Spinal cord (tissue), 10 donors: ENCODE data around the gene MOV10. TPM values are rescaled to one million over a fixed set of nuclear protein-coding genes. Genes with fewer than 3 reads are reported as not detected.

Experiments used
- DNase-seq, 6 donors: peaks; one replicate each; pipeline versions ENCODE4 v3.0.0 to v3.0.0-alpha.2; 2013 to 2015; ENCODE audit warnings: low spot score in 6 of 6, low read depth in 4 of 6
- H3K27ac ChIP-seq: one replicate; pipeline ENCODE4 v1.5.1; 2013; ENCODE audit warnings: low read depth, low read length, control low read depth
- H3K27me3 ChIP-seq: one replicate; pipeline ENCODE4 v1.6.1; 2013; ENCODE audit warnings: low read length; ENCODE audit not compliant: control insufficient read depth, insufficient read depth
- H3K36me3 ChIP-seq: one replicate; pipeline ENCODE4 v1.6.1; 2013; ENCODE audit warnings: low read length; ENCODE audit not compliant: control insufficient read depth, insufficient read depth
- H3K4me1 ChIP-seq: one replicate; pipeline ENCODE4 v1.6.1; 2013; ENCODE audit warnings: low read length; ENCODE audit not compliant: control insufficient read depth, insufficient read depth
- H3K4me3 ChIP-seq: one replicate; pipeline ENCODE4 v1.5.1; 2013; ENCODE audit warnings: low read depth, low read length, control low read depth
- H3K9me3 ChIP-seq: one replicate; pipeline ENCODE4 v1.6.1; 2013; ENCODE audit warnings: low read length; ENCODE audit not compliant: control insufficient read depth, insufficient read depth
- WGBS: methylation state at CpG from one replicate; pipeline ENCODE4 v1.1.5; 2013; ENCODE audit warnings: missing lambda C conversion rate; ENCODE audit not compliant: insufficient coverage; 5-methylcytosine and 5-hydroxymethylcytosine counted together
- polyA plus RNA-seq, 2 donors: library from polyadenylated mRNA; unstranded; fragments of 120-200 nt; gene quantifications; one replicate each; pipeline ENCODE4 v1.2.1, GENCODE V29; 2013; ENCODE audit not compliant: insufficient read length in 2 of 2
- small RNA-seq: library from RNA; depleted of rRNA; stranded (forward); fragments of <200 nt; gene quantifications from one replicate; pipeline ENCODE3, GENCODE V24; 2014; ENCODE audit warnings: low replicate concordance
- total RNA-seq, 2 donors: library from RNA; depleted of rRNA in 1 of 2; stranded (reverse); fragments of 120-200 nt in 1 of 2; fragments of >200 nt in 1 of 2; gene quantifications; one replicate each; pipeline versions ENCODE4 v1.2.3 to v1.2.4, GENCODE V29; 2013 to 2014
- donor health status: healthy.

The MOV10 gene
- total and polyA plus RNA-seq, 4 donors = 17.0 to 58.5 (median 48.4) TPM

DNA sequence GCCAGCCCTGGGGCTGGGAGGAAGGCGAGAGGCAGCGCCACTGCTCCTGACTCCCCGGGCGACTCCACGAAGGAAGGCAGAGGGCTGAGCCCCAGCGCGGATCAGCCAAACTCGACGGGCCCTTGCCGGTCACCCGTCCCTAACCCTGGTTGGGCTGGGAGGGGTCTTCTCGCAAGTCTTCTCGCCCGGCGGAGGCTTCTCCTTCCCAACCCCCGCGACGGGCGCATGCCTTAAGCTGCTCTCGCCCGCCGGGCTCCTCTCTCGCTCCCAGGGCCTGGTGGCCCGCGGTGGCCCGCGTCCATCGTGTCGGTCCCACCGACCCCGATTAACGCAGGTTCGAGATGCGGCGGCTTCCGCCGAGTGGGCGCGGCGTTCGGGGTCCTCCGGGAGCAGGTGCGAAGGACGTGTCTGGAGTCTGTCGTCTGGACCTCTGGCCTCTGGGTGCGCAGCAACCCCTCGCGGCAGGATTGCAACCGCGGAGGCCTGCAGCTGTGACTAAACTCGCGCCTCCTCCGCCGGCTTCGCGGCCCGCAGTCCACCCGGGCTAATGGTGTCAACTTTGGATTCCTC, 69.6 kb downstream of the MOV10 start:
- Histone ChIP-seq H3K27ac (no peak overlapping the region), H3K4me3 (peak overlapping the region; percentile 27), H3K4me1 (peaks cover 11% of the 10 kb centered on the region), H3K36me3 (no peaks in the 10 kb centered on the region), H3K27me3 (peaks cover 40% of the 10 kb centered on the region), H3K9me3 (peaks cover 2% of the 10 kb centered on the region)
- under 1% methylated on average over 57 of the region's 58 CpGs for WGBS
- DNase-seq = peak in 1 of 6 donors; percentile 12

DNA sequence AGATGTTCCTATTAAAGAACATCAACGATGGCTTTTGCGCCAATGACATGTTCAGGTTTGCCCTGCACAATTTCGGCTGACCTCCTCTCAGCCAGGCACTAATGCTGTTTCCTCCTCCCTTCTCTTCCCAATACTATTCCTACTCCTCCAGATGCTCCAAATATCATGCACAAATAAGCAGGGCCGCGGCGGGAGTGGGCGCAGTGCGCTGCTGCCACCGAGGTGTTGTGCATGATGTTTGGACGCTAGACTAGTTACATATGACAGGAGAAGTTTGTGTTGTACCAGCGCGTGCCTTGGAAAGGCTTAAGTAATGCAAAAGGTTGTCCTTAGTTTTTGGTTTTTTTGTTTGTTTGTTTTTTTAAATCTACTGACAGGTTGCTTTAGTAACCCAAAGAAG, 73.9 kb downstream of the MOV10 start:
- peaks cover 11% of the 10 kb centered on the region for H3K4me1 ChIP-seq
- DNase-seq = no peak
- peaks cover 18% of the 10 kb centered on the region for H3K27me3 ChIP-seq
- H3K9me3 ChIP-seq = no peaks in the 10 kb centered on the region
- no peaks in the 10 kb centered on the region for H3K36me3 ChIP-seq
- whole genome bisulfite sequencing = 91% methylated on average over 12 of the region's 12 CpGs
- no peak overlapping the region for H3K27ac ChIP-seq
- no peak overlapping the region for H3K4me3 ChIP-seq

Small RNA genes within 50 kb of the gene (small RNA-seq; reads per million reads assigned to genes)
- gene RNU7-70P = not detected

Other genes with a start within 250 kb of the MOV10 start
- 10 to 100 TPM in 1 of 2 donors, 1 to 10 TPM in 1; 9.9 to 19.0 TPM for gene WNT2B, start 165.7 kb upstream of the MOV10 start, total RNA-seq
- 10 to 100 TPM in 1 of 2 donors, 1 to 10 TPM in 1; 3.5 to 10.4 TPM for gene WNT2B, start 165.7 kb upstream of the MOV10 start, polyA plus RNA-seq
- 10 to 100 TPM; 27.6 to 40.9 TPM for gene ST7L, start 55.5 kb upstream of the MOV10 start, total RNA-seq
- gene ST7L, start 55.5 kb upstream of the MOV10 start, polyA plus RNA-seq = 10 to 100 TPM; 21.3 to 28.0 TPM
- gene CAPZA1, start 54.8 kb upstream of the MOV10 start, total RNA-seq = 100 to 1,000 TPM; 120 to 148 TPM
- gene CAPZA1, start 54.8 kb upstream of the MOV10 start, polyA plus RNA-seq = 10 to 100 TPM; 76.4 to 76.6 TPM
- gene RHOC, start 32.5 kb downstream of the MOV10 start, total RNA-seq = 100 to 1,000 TPM in 1 of 2 donors, 10 to 100 TPM in 1; 96.7 to 282 TPM
- gene RHOC, start 32.5 kb downstream of the MOV10 start, polyA plus RNA-seq = 100 to 1,000 TPM; 203 to 243 TPM
- 1 to 10 TPM; 2.2 to 5.0 TPM for gene PPM1J, start 40.7 kb downstream of the MOV10 start, total RNA-seq
- 1 to 10 TPM; 6.1 to 7.4 TPM for gene PPM1J, start 40.7 kb downstream of the MOV10 start, polyA plus RNA-seq